CD4-positive, alpha-beta T cell treated with Interleukin-15 for 4 hours (primary cell): ENCODE results near the gene SGF29.
"Not testable (repeated sequence)": the region's sequence is repeated elsewhere in the genome, so short reads cannot be mapped to it uniquely, and the experiment has no call there.

ENCODE experiments used
- DNase-seq: peaks from one replicate; pipeline ENCODE4 v3.0.0-alpha.2; 2020; ENCODE audit warnings: low spot score

The SGF29 gene

GRCh38 chr16:28596115-28596630, 42.5 kb downstream of the SGF29 start:
- DNase-seq: no peak

GRCh38 chr16:28596840-28597691, 43.3 kb downstream of the SGF29 start, which contains the start of gene SULT1A2:
SULT1A2 (minus strand) TSS chr16:28597050; CDS start chr16:28595930, 1,120 bp downstream.
- no peak for DNase-seq

GRCh38 chr16:28597692-28598261, 44.1 kb downstream of the SGF29 start:
- DNase-seq: no peak

GRCh38 chr16:28599377-28600285, 45.9 kb downstream of the SGF29 start:
- not testable (repeated sequence) for DNase-seq

GRCh38 chr16:28600965-28601364, 47.2 kb downstream of the SGF29 start:
- DNase-seq: not testable (repeated sequence)

GRCh38 chr16:28601589-28601988, 47.9 kb downstream of the SGF29 start:
- DNase-seq: not testable (repeated sequence)

- not testable (repeated sequence) for DNase-seq
Observed at GRCh38 chr16:28602062-28602461, 48.3 kb downstream of the SGF29 start.

- DNase-seq: no peak
Observed at GRCh38 chr16:28602529-28602928, 48.8 kb downstream of the SGF29 start.

GRCh38 chr16:28603381-28604185, 49.9 kb downstream of the SGF29 start:
- DNase-seq: no peak

GRCh38 chr16:28604186-28604565, 50.5 kb downstream of the SGF29 start:
- DNase-seq: no peak

- no peak for DNase-seq
Observed at GRCh38 chr16:28606291-28607115, 52.8 kb downstream of the SGF29 start.

GRCh38 chr16:28607116-28607623, 53.5 kb downstream of the SGF29 start:
- DNase-seq: no peak

GRCh38 chr16:28607681-28608495, 54.2 kb downstream of the SGF29 start:
- DNase-seq: not testable (repeated sequence)

- not testable (repeated sequence) for DNase-seq
Observed at GRCh38 chr16:28608496-28608808, 54.7 kb downstream of the SGF29 start.

- not testable (repeated sequence) for DNase-seq
Observed at GRCh38 chr16:28608867-28609596, 55.3 kb downstream of the SGF29 start.

GRCh38 chr16:28609631-28610594, 56.2 kb downstream of the SGF29 start, which contains the start of gene SULT1A1:
SULT1A1 (minus strand) TSS chr16:28610044; CDS start chr16:28608855, 1,189 bp downstream.
- no peak for DNase-seq

GRCh38 chr16:28610595-28611191, 57.0 kb downstream of the SGF29 start:
- DNase-seq: no peak
